SH-SY5Y (cell line): ENCODE measurements around the gene FSHR.

Source experiments
- GATA2 ChIP-seq: IDR thresholded peaks from 2 replicates; pipeline ENCODE4 v1.6.1; 2011; ENCODE audit warnings: mild to moderate bottlenecking, low read depth, low read length
- GATA3 ChIP-seq: IDR thresholded peaks from 2 replicates; pipeline ENCODE4 v1.6.1; 2011; ENCODE audit warnings: low read depth, mild to moderate bottlenecking, low read length, moderate library complexity

Gene FSHR

DNA sequence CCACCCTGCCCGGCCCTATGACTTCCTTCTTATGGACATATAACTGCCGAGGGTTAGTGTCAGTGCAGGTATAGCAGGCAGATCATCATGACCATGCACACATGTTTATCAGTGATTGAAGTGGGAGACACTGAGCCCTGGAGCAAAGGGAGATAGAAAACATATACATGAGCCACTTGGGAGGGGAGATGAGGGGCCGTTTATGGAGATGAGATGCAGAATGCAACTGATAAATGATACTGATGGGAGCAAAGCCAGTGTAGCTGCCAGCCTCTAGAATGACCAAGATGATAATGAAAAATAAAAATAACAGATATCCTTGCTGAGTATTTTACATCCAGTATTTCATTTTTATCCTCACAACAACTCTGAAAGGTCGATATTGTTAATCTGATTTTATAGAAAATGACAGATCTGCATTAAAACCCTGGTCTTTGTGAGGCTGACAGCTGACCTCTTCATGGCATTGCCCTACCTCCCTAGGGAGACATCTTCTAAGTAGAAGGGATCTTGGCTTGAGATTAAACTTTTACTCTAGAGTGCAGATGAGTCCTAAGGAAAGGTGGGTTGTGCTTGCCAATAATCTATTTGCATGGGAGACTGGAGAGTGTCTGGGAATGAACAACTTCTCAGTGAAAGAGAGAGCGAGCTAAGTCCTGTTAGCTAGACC lies 220.4 kb downstream of the FSHR start:
- TF ChIP-seq GATA3, result peak; percentile 74
- TF ChIP-seq GATA2, result peak; percentile 90

DNA sequence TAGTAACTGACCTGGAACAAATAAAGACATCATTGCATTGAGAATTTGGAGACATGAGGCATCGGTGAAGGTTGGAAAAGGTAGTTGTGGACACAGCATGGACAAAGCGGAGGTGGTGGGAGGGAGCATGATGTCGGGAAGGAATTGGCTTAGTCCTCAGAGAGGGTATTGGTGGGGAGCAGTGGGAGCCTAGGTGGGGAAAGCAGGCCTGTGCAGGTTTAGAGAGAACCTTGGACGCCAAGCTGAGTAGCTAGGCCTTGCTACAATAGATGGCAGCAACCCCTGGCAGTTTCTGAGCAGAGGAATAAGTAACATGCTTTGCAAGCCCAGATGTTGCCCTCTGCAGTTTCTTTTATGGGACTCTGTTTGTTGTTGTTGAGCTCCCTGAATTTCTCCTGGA lies 221.6 kb downstream of the FSHR start:
- TF ChIP-seq GATA3, result no peak

DNA sequence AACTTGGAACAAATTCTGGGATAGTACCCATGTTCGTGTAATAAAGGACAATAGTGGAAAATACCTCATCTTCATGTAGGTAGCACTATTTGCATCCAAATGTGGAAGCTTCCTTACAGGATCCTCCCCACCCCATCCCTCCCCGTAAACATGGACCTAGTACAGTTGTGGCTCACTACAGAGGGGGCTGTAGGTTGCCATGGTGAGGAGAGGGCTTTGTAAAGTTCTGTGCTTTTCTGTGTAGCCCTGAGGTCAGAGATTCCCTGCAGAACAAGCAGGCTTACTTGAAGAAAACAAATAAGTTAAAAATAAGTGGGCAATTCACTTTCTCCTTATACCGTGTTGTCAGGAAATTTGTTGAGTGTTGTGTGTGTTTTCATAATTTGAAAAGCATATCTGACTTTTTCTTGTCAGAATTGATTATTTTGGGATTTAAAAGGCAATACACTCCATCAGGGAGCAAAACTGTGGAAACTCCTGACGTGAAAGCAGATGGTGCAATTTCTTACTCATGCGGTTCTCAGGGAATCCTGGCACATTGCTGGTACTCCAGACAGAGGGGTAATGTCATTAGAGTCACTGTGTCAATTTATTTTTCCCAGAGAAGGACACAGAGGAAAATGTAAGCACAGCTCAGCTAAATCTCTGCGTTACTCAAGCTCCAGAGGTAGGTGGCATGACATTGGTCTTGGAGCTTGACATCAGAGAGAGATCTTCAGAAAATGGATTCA lies 224.6 kb downstream of the FSHR start:
- no peak for TF ChIP-seq GATA2
- TF ChIP-seq GATA3, result no peak

DNA sequence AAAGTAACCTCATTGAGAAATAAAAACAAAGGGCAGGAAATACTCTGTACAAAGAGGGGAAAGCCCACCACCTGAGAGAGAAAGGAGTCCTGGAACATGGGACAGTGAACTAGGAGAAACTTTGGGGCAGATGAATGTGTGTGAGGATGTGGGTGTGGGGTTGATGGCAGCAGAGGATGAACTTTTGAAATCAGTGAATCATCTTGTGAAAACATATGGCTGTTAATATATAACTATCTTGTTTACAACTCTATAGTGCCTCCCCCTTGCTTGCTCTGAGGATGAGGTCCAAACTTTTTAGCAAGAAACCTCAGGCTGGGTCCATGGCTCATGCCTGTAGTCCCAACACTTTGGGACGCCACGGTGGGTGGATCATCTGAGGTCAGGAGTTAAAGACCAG lies 227.0 kb downstream of the FSHR start:
- no peak for TF ChIP-seq GATA3
- no peak for TF ChIP-seq GATA2

DNA sequence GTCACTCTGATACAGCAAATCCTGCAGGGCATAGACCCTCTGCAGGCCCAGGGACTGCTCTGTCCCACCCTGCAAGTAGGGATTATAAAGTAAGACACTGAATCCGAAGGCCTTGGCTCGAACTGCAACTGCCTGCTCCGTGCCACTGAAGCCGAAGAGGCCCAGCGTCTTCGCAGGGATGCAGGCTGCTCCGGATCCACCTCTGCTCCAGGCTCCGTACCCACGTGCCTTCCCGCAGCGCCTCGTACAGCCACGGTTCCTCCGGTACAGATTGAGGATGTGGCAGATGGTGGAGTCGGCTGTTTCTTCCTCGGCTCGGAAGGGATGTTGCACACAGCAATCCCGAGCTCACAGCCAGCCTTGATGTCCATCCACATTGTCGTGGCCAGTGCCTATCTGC lies 238.4 kb downstream of the FSHR start:
- TF ChIP-seq GATA2, result no peak
- TF ChIP-seq GATA3, result no peak

DNA sequence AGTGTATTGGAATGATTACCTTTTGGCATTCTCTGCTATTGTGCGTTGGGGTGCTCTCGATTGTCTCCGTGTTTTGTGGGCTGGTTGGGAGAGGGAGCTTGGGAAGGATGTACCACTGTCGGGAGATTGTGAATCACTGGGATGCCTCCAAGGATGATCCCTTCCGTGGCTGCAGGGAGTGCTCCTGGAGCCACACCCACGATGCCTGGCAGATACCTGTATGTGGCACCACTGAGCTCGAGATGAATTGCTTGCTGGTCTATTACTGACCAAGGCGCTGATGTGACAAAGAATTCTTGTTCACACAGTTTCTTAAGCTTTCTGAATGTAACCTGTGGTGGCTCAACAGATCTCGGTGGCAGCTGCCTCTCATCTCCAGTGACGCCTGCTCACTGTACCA lies 239.1 kb downstream of the FSHR start:
- no peak for TF ChIP-seq GATA3
- no peak for TF ChIP-seq GATA2

DNA sequence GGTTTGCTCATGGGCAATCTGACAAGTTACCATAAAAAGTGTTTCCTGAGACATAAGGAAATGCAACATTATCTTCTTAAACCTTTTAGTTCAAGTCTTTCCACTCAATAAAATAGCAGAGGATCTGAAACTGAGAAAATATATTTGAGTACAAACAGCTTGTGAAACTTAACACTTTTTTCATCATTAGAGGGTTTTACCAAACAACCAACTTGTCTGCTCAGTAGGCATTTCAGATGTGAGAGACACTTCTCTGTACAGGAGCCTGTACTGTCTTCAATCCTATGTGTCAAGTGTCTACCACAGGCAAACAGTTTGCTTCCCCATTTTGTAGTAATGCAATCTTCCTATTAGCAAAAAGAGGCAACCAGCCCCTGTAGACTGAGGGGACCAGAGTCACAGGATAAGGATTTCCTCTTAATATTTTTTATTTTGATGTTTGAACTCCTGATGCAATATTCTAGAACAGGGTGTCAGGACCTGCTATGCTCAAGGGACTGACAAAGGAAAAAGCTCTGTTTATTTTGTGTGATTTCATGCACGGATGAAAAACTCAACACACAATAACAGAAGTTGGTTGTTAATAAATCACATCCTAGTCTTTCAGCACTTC lies 239.7 kb downstream of the FSHR start:
- TF ChIP-seq GATA3 (no peak), GATA2 (no peak)
